Activated CD4-positive, alpha-beta T cell treated with anti-CD3 and anti-CD28 coated beads for 4 hours (primary cell): Measurements from ENCODE around the gene TMOD1.

Experiments
- DNase-seq, 2 donors: peaks; one replicate each; pipeline ENCODE4 v3.0.0-alpha.2; 2020

TMOD1 gene

DNA sequence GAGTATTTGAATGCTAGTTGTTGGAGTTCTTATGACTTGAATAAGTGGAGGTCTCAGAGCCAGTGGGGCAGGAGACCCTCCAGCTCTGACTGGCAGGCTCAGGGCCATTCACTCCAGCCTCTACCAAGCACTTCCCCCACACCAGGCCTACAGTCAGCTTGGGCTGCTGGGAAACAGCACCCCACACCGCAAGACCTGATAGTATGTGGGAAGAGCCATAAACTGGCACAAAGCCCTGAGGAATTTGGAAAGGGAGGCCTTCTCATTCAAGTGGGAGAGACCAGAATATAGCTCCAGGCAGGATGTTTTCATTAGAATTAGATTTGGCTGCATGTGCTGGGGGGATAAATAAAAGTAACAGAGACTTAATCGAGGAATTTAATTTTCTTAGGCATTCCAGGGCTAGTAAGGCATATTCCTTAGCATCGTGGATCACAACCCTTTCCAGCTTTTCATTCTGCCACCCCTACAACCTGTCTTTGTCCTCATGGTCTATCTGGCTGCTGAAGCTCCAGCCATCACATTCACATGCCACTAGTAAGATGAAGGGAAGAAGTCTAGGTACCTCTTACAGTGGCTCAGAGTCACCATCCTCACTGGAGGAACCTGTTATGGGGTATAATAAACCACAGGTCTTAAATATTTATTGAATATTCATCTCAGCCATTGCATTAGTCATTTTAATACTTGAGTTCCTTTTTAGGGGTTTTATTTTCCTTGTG is 47.5 kb downstream of the TMOD1 start:
- DNase-seq: no peak

GRCh38 chr9:97550386-97550785 is 48.9 kb downstream of the TMOD1 start:
- no peak for DNase-seq

GRCh38 chr9:97551308-97551707 is 49.8 kb downstream of the TMOD1 start:
- DNase-seq: no peak

- DNase-seq: no peak
Measured at GRCh38 chr9:97553141-97553540, 51.7 kb downstream of the TMOD1 start.

DNA sequence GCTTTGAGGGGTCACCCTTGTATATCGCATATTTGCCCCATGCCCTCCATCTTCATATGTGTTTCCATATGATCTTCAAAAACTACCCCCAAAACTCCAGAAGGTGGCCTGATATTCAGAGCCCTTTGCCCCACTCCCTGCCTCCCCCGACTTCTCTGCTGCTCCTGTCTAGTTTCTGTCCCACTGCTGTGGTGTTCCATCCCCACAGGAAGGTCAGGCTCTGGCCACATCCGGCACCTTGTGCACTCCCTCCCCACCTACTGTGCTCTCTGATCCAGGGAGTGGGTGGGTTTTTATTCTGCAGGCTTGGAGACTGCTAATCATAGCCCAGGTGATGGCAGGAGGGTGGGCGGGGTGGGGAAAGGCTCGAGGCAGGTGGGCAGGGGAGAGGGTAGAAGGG is 52.4 kb downstream of the TMOD1 start:
- no peak for DNase-seq

DNA sequence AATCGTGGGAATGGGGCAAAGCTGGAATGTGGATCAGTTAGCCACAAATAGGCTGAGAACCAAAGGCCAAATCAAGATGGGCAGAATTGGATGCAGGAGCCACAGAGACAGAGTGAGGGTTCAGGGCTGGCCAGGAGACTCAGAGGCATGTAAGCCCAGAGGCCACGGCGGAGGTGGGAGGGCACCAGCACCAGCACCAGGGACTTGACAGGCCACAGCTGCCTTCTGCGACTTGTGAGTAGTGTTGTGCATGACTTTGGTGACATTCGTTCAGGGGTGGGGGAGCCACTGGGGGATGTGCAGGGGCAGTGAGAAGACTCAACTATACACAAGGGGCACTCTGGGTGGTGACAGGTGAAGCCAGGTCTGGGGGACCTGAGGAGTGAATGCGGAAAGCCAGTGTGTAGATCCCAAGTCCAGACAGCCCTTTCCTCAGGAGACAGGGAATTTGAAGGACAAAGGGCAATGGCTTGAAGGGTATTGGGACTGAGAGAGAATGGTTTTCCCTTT is 53.2 kb downstream of the TMOD1 start:
- DNase-seq: no peak

- DNase-seq: no peak
Measured at GRCh38 chr9:97555164-97555563, 53.7 kb downstream of the TMOD1 start.

GRCh38 chr9:97556036-97556720 is 54.7 kb downstream of the TMOD1 start:
- no peak for DNase-seq

DNA sequence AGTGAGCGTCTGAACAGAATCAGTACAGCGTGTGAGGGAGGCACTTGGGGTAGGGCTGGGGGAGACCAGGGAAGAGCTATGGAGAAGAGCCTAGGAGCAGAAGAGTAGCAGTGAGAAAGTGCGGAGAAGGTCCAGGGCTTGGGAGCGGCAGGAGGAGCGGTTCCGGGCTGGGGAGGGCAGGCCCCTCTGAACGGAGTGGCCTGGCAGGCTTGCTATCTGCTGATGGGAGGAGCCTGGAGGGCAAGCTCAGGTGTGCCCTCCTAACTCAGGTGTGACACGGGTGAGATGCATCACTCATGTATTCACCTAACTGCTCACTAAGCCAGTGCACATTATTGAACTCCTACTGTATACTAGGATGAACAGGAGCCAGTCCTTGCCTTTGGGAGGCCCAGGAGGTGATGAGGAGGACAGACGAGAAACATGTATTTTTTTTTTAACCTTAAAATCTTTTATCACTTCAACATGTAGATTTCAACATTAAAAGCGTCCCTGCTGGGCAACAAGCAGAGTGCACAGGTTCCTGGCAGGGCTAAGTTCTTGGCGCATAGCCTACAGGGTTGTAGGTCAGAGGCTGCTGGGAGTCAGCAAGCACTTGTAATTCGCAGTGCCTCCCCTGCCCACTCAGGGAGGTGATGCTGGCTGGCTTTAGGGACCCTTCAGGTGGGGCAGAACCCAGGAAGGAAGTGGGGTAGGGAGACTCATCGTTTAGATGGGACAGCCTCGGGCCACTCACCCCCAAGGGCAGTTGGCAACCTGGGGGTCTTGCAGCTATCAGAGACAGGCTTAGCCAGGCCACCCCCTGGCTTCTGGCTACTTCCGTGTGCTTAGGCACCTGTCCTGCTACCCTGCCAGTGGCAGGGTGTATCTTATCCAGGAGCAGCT is 55.5 kb downstream of the TMOD1 start:
- DNase-seq: no peak

- DNase-seq: no peak
Measured at GRCh38 chr9:97557606-97558095, 56.2 kb downstream of the TMOD1 start.

DNA sequence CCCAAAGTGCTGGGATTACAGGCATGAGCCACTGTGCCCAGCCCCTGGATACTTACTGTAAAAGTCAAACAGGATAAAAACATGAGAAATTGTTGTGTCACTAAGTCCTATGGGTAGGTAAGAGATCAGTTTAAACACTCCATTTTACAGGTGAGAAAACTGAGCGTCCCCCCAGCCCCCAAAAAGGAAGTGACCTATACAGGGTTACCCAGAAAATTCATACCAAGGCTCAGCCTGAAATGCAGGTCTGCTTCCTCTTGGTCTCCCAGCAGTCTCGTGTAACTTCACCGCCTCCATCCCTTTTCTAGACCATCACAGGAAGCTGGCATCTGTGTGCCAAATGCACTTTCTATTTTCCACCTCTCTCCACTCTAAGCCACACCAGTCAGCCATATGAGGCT is 57.2 kb downstream of the TMOD1 start:
- DNase-seq: no peak

DNA sequence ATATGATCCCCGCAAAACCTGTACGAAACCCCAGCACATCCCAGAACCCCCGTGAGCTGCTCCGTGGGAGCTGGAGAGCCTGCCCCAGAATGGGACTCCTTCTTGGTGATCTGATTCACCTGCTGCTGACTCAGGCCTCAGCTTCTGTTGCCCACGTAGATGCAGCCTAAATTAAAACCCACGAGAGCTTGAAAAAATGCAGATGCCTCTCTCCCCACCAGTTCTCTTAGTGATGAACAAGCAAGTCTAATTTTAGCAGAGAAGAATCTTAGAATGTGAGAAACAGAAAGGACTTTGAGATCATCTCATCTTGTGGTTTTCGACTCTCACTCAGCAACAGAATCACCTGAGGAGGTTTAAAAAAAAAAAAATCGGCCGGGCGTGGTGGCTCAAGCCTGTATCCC is 57.6 kb downstream of the TMOD1 start:
- DNase-seq: no peak

DNA sequence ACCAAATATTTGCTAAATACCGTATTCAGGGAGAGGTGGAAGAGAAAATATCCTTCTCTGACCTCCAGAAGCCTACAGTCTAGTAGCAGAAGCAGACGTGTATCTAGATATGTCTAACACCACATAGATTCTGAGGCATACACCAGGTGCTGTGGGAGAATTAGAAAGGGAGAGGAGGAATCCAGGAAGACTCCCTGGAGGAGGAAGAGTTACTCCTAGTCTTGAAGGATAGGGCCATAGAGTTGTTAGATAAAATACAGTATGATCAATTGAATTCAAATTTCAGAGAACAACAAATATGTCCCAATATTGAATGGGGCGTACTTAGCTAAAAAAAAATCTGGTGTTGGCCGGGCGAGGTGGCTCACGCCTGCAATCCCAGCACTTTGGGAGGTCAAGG is 58.7 kb downstream of the TMOD1 start:
- no peak for DNase-seq

GRCh38 chr9:97560851-97561250 is 59.4 kb downstream of the TMOD1 start:
- DNase-seq: no peak

DNA sequence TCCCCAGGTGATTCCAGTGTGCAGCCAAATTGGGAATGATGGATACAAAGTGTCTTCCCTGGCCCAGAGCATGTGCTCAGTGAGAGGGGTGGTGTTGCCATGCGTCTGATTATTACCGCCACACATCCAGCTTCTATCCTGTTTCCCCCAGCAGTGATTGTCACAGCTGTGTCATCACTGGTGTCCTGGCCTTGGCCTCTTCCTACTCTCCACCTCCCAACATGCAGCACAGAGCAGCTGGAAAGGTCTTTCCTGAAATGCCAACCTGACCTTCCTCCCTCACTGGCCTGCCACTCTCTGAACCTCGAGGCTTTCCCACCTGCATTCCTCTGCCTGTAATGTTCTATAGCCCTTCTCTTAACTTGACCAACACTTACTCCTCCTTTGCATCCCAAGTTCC is 60.0 kb downstream of the TMOD1 start:
- DNase-seq: no peak

DNA sequence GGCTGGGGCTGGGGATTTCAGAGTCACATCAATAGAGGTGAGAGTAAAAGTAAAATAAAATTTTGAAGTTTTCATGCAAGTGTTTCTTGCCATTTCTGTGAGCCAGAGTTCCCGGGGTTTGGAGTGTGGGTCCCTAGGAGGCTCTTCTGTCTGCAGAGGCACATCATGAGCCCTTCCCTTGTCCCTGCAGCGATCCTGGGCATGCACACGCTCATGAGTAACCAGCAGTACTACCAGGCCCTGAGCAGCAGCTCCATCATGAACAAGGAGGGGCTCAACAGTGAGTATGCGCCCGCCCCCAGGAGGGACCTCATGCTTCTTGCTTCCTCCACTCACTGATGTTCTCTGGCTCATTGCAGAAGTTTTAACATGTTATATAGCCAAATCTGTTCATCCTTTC is 61.1 kb downstream of the TMOD1 start:
- no peak for DNase-seq

DNA sequence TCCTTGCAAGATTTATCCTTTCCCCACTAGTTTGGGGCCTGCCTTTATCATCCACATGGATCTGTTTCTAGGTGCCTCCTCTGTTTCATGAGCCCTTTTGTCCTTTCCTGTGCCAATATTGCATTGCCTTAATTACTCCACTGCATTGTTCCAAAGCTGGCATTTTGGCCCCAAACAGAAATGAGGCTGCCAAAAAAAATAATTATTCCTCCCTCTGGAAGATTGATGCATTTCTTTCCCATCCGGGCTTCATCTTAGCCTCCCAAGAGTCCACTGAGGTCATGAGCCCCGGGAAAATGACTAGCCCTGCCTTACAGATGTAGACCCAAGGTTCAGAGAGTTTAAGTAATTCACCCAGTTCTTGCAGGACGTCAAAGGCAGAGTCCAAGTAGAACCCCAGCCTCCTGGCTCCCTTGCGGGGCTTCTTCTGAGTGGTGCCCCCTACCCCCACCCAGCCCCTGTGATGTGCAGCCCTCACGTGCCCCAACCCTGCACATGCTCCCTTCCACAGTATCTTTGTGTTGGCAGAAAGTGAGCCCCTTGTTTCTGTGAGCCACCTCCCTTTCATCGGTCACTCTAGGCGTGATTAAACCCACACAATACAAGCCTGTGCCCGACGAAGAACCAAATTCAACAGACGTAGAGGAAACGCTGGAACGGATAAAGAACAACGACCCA is 62.1 kb downstream of the TMOD1 start:
- no peak for DNase-seq

DNA sequence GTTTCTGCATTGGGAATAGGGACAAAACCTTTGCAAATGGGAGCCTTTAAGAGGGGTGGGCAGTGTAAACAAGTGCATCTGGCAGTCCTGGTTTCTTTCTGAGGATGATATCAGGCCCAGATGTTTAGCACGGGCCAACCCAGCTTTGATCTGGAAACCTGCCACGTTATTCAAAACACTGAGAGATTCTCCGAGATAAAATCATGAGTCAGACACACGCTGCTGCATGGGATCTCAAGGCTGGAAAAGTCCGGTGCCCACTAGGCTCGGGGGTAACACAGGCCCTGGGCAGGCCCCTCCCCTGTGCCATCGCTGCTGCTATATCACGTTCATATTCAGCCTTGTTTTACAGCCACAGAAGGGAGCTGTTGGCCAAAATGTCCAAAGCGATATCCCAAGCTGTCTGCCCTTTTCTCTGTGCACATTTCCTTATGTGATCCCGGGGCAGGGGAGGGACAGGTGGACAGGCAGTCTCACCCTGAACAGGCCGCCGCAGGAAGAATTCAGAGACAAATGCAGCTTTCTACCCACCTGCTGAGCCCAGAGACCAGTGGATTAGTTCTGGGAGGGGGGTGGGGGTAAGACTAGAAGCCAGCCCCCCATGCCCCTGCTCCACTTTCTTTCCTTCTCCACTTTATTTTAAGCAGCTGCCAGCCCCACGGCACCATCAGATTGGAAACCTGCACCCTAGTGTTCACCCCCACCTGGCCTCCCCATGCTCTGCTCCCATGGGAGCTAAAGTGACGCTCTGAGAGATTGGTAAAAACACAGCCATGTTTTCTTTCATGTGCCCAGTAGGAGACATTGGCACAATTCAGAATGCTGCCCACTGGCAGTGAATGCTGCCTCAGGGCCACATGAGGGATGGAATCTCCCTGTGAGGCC is 63.1 kb downstream of the TMOD1 start:
- DNase-seq: no peak

DNA sequence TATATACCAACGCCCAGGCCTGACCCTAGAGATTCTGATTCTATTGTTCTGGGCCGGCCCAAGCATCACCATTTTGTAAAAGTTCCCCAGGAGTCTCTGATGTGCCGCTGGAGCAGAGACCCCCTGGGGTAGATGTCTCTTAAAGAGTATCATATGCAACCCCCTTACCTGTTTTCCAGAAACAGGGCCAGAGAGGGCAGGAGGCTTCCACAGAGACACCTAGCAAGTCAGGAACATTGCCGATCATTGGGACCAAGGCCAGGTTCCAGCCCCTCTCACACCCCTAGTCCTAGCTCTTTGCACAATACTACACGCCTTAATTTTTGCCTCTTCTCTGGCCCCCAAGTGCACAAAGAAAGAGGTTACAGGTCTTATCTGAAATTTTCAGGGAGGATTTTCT is 63.8 kb downstream of the TMOD1 start:
- DNase-seq: no peak

- DNase-seq: no peak
Measured at GRCh38 chr9:97567182-97567893, 65.9 kb downstream of the TMOD1 start.

- no peak for DNase-seq
Measured at GRCh38 chr9:97567894-97568202, 66.4 kb downstream of the TMOD1 start.
